GM18526 (cell line): ENCODE measurements around the gene EVC.

Experiments used
- POLR2A ChIP-seq: IDR thresholded peaks from 3 replicates; pipeline ENCODE4 v1.6.1; 2011; ENCODE audit not compliant: insufficient read length; ENCODE audit errors: extremely low read depth

The EVC gene

GRCh38 chr4:5757536-5757935 is 46.5 kb downstream of the EVC start:
- TF ChIP-seq POLR2A, result no peak

GRCh38 chr4:5757954-5758353 is 47.0 kb downstream of the EVC start:
- TF ChIP-seq POLR2A, result no peak

DNA sequence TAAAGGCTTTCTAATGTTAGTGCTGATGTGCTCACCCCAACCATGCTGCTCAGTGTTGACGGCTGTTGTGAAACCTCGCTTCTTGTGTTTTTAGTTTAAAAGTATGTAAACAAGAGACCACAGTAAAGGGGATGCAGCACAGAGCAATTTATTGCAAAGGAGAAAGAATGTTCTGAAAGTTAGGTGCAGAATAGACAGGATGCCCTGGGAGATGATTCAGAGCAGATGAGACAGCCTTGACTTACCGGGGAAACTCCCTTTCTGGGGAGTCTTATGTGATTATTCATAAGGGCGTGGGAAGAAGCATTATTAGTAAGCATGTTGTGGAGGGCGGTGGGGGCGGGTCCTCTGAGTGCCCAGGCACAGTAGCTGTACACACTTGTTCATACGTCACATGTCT is 47.7 kb downstream of the EVC start:
- no peak for TF ChIP-seq POLR2A

DNA sequence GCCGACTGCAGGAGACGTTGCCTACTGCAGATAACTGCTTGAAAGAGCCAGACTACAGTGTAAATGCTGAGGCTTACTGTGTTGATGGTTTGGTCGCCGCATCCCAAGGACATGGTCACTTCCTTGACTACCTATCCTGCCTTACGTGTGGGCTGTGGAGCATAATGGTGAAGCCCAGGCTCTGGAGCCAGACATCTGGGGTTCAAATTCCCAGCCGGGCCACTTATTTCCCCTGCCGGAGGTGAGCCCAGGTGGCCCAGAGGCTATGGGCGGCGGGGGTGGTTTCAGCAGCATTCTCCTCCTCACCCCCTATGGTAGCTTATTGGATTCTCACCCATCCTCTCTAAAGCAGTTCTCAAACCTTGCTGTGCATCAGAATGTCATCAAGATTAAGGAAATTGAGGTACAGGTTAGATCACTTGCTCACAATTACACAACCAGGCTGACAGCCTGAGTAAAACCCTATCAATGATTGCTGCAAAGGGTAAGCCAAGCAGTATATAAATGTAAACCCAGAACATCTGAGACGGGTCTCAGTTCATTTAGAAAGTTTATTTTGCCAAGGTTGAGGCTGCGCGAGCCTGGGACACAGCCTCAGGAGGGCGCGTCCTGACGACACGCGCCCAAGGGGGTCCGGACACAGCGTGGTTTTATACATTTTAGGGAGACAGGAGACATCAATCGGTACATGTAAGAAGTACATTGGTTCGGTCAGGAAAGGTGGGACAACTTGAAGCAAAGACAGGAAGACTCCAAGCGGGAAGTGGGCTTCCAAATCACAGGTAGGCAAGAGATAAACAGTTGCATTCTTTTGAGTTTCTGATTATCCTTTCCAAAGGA is 48.5 kb downstream of the EVC start:
- no peak for TF ChIP-seq POLR2A

GRCh38 chr4:5760246-5760645 is 49.2 kb downstream of the EVC start:
- TF ChIP-seq POLR2A, result no peak

GRCh38 chr4:5760936-5761480 is 50.0 kb downstream of the EVC start:
- no peak for TF ChIP-seq POLR2A

GRCh38 chr4:5770051-5770450 is 59.0 kb downstream of the EVC start:
- no peak for TF ChIP-seq POLR2A

DNA sequence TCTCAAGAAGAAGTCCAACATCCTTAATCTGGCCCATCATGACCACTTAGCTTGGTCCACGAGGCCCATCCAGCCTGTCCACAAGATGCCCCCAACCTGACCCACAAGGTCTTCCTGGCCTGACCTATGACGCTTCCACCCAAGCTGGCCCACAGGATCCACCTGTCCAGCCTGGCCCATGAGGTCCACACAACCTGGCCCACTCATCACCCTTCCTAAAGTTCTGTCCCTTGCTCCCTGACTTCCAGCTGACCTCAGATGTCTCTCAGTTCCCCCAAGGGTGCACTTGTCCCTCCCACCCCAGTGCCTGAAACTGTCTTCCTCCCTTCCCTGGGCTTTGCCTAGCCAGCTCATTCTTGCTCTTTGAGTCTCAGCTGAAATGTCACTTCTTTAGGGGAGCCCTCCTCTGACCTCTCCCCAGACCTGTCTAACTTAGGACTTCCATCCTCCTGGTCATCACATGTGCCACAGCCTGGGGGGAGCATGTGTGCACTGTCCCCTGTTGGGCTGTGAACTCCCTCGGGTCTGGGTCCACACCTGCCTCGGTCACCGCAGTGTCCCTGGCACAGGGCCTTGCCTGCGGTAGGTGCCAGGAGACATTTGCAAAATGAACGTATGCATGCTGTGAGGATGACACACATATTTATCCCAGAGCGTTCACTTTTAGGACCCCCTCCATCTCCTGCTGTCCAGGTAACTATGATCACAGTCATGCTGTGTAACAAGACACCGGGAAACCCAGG is 61.7 kb downstream of the EVC start:
- no peak for TF ChIP-seq POLR2A

DNA sequence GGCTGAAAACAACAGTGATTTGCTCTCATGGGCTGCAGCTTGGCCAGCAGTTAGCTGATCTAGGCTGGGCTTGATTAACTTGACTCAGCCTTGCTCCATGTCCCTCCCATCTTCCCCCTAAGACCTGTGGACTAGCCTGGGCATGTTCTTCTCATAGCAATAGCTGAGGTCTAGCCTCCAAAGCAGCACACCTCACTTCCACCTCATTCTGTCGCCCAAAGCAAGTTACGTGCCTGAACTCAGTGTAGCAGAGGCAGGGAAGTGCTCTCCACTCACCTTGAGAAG is 62.2 kb downstream of the EVC start:
- TF ChIP-seq POLR2A, result no peak

- no peak for TF ChIP-seq POLR2A
Measured at GRCh38 chr4:5774416-5775036, 63.5 kb downstream of the EVC start.

DNA sequence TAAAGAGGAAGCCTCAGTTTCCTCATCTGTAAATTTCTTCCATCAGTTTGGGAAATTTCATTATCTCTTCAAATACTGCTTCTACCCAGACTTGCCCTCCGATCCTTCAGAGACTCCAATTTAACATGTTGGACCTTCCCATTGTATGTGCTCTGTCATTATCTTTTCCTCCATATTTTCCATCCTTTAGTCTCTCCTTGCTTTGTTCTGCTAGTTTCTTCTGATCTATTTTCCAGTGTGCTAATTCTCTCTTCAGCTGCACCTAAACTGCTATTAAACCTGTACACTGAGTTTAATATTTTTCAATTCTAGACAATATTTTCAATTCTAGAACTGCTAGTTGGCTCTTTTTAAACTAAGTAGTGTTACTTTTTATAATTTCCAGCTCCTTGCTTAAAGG is 65.5 kb downstream of the EVC start:
- TF ChIP-seq POLR2A, result no peak

- no peak for TF ChIP-seq POLR2A
Measured at GRCh38 chr4:5780831-5781480, 70.0 kb downstream of the EVC start.

GRCh38 chr4:5781691-5782090 is 70.7 kb downstream of the EVC start:
- TF ChIP-seq POLR2A, result no peak

- no peak for TF ChIP-seq POLR2A
Measured at GRCh38 chr4:5782829-5783476, 72.0 kb downstream of the EVC start.

DNA sequence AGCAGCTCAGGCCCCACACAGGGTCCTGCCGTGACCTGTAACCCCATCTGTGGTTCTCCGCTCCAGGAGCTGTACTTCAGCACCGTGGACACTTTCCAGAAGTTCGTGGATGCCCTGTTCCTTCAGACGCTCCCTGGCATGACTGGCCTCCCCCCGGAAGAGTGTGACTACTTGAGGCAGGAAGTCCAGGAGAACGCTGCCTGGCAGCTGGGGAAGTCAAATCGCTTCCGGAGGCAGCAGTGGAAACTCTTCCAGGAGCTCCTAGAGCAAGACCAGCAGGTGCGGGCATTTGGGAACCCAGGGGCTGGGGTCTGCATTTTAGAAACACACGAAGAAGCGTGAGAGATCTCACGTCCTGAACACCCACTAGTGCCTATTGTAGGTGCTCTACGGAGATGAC is 72.5 kb downstream of the EVC start:
- no peak for TF ChIP-seq POLR2A
